ENCODE results near the gene HIGD1A.

Gene HIGD1A

DNA sequence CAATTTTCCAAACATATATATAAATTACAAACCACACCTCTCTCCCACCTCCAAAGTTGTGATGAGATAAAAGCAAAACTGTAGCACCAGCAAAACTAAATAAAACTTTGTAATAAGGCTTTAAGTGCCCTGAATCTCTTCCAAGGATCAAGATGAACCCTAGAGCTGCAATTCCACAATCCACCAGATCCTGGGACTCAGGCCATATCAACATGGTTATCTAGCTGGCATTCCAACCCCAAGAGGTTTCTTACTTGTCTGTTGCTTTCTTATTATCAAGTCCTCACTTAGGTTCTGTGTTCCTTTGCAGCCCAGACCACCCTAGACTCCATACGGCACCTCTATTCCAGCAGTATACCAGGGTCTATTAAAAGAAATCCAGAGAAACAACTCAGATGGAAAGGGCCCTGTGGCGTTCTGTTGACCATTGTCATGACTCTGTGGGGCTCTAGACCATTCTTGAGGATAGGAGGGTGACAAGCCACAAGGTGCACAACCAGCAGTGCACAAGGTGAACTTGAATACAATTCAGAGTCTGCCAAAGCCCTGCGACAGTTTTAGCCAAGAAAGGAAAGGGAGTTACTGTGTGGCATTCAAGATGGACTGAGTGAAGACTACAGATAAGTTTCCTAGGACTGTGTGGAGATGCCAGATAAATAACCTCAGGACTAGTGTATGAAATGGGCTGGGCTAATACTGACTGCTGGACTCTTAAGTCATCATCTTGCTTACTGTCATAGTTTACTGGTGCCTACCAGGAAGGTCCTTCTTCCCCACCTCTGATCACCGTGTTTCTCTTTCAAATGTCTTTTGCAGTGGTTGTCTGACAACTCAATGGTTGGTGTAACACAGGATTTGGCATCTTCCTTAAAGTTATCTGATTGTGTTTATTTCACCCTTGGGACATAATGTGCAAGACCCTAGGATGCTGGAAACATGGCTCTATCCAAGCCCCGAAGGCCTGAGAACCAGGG lies 32.1 kb upstream of the HIGD1A start:
- Mint-ChIP-seq H3K27me3 (peaks cover 7% of the 10 kb centered on the region), H3K9me3 (no peaks in the 10 kb centered on the region), H3K27ac (no peak overlapping the region), H3K4me3 (no peak overlapping the region), H3K4me1 (peaks cover 9% of the 10 kb centered on the region)
- ATAC-seq: no peak
- no peak for DNase-seq

DNA sequence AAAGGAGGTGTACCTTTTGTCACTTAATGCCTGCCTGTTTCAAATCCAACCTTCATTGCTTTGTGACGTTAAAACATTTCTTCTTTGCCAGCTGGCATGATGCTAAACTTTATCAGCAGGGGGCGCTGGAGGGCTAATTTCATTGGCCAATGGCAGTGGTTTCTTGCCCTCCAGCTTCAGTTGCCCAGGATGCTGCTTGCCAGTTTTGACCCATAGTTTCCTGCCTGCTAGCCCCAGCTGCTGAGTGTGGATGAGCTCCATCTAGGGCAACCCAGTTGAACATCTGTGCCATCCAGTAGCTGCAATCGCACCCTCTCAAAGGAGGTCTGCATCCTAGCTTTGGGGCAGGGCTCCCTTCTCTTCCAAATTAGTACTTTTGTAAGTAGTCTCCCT lies 27.0 kb upstream of the HIGD1A start:
- Mint-ChIP-seq H3K9me3 (no peaks in the 10 kb centered on the region), H3K27me3 (peaks cover 18% of the 10 kb centered on the region), H3K4me1 (peaks cover 13% of the 10 kb centered on the region), H3K27ac (no peak overlapping the region), H3K4me3 (no peak overlapping the region)
- ATAC-seq (peak; percentile 92), DNase-seq (peak; percentile 77 to 81)

DNA sequence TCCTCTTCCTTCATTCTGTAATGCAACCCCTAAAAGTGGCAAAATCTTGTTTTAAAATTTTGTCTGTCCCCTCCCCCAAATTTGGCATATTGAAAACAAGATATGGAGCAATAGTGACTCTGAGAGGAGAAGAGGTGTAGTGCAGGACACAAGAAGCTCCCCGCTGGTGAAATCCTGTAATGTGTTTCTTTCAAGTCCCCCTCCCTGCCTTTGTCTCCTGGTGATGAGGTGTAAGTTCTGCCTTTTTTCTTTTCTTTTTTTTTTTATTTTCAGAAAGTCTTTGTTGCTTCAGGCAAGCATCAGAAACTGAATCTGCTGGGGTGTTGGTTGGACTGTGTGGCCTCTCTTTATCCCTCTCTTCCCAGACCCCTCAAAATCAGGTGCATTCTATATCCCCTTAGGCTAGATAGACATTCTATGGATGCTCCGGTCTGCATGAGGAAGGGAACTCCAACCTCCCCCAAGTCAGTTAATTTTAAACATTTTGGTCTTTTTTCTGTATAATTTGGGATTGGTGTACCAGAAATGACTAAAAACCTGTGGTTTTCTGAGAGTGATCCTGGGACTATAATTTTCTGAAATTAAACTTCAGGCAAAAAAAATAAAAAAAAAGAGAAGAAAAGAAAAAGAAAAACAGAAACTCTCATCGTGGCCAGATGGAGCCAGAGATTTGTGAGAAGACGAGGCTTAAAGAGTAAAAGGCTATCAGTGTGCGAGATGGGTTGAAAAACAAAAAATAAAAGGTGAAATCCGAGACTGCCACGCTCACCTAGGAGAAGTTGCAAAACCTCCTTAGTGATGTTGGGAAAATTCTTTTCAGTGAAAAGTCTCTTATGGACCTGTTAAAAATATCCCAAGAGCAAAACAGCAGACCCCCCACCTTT lies 26.4 kb upstream of the HIGD1A start:
- Mint-ChIP-seq H3K4me3 (no peak overlapping the region), H3K9me3 (no peaks in the 10 kb centered on the region), H3K4me1 (peaks cover 13% of the 10 kb centered on the region), H3K27me3 (peaks cover 22% of the 10 kb centered on the region), H3K27ac (peak overlapping the region in 1 of 2 donors; percentile 67)
- no peak for ATAC-seq
- no peak for DNase-seq

DNA sequence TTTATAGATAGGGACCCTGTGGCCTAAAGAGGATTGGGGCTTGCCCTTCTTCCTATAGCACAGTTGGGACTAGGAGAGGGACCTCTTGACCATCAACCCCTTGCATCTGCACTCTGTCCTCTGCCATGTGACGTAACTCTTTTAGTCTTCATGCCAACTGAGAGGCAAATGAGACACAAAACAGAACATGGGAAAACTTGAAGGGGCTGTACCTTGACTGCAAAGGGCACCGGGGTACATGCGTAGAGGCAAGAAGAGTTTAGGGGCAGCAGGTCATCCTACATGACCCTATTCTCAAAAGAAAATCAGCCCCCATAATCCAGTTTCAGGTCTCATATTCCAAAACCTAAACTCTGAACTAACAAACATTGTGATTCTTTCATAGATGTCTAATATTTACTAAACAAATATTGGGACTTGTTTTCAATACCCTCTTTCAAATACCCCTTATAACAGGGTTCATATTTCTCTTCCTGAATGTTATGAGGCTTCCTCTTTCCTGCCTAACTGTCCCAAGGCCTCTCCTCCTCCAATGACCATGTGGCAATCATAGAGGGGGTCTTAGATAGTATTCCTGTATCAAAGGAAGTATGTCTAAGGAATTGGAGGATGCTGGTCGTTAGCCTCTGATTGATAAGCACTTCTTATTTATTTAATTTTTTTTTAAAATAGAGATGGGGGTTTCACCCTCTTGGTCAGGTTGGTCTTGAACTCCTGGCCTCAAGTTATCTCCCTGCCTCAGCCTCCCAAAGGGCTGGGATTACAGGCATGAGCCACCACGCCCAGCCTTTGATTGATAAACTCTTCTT lies 25.5 kb upstream of the HIGD1A start:
- H3K9me3 Mint-ChIP-seq: no peaks in the 10 kb centered on the region
- DNase-seq: no peak
- no peak for ATAC-seq
- H3K4me3 Mint-ChIP-seq: no peak overlapping the region
- H3K27me3 Mint-ChIP-seq: peaks cover 18% of the 10 kb centered on the region
- H3K27ac Mint-ChIP-seq: no peak overlapping the region
- H3K4me1 Mint-ChIP-seq: peaks cover 13% of the 10 kb centered on the region

DNA sequence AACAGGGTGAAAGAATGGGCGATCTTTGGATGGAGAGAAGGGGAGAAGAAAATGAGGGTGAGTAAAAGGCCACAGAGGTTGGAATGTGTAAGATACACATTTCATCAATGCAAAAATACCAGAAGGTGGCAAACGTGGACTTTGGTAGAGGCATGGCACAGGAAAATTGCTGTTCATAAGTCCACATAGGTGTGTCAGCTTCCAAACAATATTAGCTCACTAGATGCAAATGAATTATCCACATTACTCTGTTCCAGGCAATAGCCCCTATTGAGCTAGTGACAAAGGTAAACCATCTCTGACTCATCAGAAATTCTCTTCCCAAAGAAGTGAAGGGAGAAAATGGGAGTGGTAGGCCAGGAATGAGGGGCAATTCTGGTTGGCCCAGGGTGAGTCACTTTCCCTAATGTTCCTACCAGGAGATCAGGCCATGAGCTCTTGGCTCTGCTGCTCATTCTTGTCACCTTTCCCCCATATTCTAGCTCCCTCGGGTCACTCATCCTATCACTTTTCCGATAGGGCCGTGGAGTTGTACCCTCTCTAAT lies 24.9 kb upstream of the HIGD1A start:
- Mint-ChIP-seq H3K4me3 (no peak overlapping the region), H3K4me1 (peaks cover 13% of the 10 kb centered on the region), H3K9me3 (no peaks in the 10 kb centered on the region), H3K27ac (no peak overlapping the region), H3K27me3 (peaks cover 18% of the 10 kb centered on the region)
- no peak for ATAC-seq
- no peak for DNase-seq

DNA sequence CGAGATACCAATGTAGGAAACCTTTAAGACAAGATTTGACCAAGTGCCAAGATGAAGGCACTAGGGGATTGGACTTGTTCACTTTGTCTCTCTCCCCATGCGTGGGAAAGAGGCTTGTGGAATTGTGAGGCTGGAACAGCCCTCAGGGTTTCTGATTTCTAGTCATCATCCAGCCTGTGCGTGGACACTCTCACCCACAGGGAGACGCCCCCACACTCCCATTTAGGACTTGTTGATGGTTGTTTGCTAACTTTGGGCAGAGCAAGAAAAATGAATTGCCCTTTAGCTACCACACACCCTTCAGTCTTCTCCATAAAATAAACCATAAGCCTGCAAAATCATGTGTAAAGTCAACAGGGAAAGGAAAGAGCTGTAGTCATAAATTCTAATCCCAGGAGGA lies 23.4 kb upstream of the HIGD1A start:
- Mint-ChIP-seq H3K9me3 (no peaks in the 10 kb centered on the region), H3K4me3 (no peak overlapping the region), H3K27me3 (peaks cover 18% of the 10 kb centered on the region), H3K27ac (no peak overlapping the region), H3K4me1 (peaks cover 13% of the 10 kb centered on the region)
- DNase-seq (no peak), ATAC-seq (no peak)

DNA sequence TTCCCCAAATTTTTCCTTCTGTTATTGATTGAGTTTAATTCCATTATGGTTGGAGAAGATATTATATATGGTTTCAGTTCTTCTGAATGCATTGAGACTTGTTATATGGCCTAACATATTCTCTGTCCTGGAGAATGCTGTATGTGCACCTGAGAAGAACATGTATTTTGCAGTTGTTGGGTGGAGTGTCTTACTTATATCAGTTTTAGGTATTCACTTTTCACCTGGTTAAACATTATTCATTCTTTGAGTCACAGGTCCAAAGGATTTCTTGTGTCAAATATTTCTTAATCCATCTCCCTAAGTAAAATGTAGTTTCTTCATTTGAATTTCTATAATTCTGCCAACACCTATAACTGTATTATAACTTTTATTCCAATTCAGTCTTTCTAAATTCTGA lies 22.7 kb upstream of the HIGD1A start:
- Mint-ChIP-seq H3K27me3 (peaks cover 18% of the 10 kb centered on the region), H3K4me1 (peaks cover 13% of the 10 kb centered on the region), H3K4me3 (no peak overlapping the region), H3K9me3 (no peaks in the 10 kb centered on the region), H3K27ac (no peak overlapping the region)
- DNase-seq: no peak
- ATAC-seq: no peak

DNA sequence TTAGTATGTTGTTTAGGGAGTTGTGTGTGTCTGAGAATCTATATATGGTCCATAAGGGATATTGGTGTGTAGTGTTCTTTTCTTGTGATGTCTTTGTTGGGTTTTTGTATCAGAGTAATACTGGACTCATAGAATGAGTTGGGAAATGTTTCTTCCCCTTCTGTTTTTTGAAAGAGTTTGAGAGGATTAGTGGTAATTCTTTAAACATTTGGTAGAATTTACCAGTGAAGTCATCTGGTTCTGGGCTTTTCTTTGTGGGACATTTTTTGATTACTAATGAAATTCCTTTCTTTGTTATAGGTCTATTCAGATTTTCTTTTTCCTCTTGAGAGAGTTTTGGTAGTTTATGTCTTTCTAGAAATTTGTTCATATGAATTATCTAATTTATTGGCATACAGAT lies 21.9 kb upstream of the HIGD1A start:
- Mint-ChIP-seq H3K9me3 (no peaks in the 10 kb centered on the region), H3K27me3 (peaks cover 18% of the 10 kb centered on the region), H3K27ac (no peak overlapping the region), H3K4me1 (peaks cover 7% of the 10 kb centered on the region), H3K4me3 (no peak overlapping the region)
- DNase-seq (no peak), ATAC-seq (no peak)

DNA sequence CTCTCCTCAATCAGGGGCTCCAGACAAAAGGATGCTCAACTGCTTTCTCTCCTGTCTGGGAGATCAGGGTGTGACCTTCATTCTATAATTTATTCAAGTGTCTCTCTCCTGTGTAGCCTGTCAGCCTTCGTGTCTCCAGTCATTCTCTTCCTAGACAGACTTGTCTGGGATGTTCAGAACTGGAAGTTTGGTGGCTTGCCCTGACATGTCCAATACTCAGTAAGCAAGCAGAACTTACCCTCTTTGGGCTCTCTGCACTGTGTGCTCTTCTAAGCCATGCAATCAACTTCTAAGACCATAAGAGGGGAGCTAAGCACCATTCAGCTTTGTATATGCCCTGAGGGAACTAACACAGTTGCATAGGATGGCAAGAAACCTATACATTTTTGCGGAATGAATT lies 19.1 kb upstream of the HIGD1A start:
- no peak for DNase-seq
- peaks cover 8% of the 10 kb centered on the region for H3K27me3 Mint-ChIP-seq
- ATAC-seq: no peak
- H3K4me3 Mint-ChIP-seq: no peak overlapping the region
- H3K27ac Mint-ChIP-seq: peak overlapping the region in 1 of 2 donors; percentile 28
- no peaks in the 10 kb centered on the region for H3K9me3 Mint-ChIP-seq
- H3K4me1 Mint-ChIP-seq: no peaks in the 10 kb centered on the region

DNA sequence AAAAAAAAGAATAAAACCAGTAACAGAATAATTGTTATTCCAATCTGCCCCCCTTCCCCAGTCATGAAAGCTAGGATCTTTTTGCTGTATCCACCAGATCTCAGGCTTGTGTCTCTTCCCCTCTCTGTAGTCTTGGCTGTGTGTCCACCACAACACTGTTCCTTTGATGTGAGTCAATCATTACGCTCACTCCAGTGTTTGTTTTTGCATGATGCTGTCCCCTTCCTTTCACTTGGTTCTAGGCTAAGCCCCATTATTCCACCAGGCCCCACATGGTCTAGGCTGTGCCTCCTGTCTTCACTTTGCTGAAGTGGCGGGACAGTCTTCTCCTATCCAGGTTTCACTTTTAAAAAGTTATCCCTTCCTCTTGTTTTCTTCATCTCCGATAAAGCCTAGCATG lies 18.5 kb upstream of the HIGD1A start:
- ATAC-seq (no peak), DNase-seq (no peak)
- H3K9me3 Mint-ChIP-seq: no peaks in the 10 kb centered on the region
- H3K4me1 Mint-ChIP-seq: no peaks in the 10 kb centered on the region
- peaks cover 8% of the 10 kb centered on the region for H3K27me3 Mint-ChIP-seq
- no peak overlapping the region for H3K27ac Mint-ChIP-seq
- no peak overlapping the region for H3K4me3 Mint-ChIP-seq

DNA sequence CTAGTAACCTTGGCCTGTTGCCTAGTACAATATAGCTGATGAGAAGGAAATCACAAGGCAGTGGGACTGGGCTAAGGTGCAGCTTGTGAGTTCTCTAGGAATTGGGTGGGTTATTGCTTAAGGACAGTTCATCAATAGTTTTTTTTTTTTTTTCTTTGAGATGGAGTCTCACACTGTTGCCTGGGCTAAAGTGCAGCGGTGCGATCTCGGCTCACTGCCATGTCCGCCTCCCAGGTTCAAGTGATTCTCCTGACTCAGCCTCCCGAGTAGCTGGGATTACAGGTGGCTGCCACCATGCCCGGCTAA lies 16.4 kb upstream of the HIGD1A start:
- peaks cover 2% of the 10 kb centered on the region for H3K27me3 Mint-ChIP-seq
- DNase-seq: no peak
- H3K9me3 Mint-ChIP-seq: no peaks in the 10 kb centered on the region
- H3K4me3 Mint-ChIP-seq: no peak overlapping the region
- H3K27ac Mint-ChIP-seq: no peak overlapping the region
- no peak for ATAC-seq
- no peaks in the 10 kb centered on the region for H3K4me1 Mint-ChIP-seq

DNA sequence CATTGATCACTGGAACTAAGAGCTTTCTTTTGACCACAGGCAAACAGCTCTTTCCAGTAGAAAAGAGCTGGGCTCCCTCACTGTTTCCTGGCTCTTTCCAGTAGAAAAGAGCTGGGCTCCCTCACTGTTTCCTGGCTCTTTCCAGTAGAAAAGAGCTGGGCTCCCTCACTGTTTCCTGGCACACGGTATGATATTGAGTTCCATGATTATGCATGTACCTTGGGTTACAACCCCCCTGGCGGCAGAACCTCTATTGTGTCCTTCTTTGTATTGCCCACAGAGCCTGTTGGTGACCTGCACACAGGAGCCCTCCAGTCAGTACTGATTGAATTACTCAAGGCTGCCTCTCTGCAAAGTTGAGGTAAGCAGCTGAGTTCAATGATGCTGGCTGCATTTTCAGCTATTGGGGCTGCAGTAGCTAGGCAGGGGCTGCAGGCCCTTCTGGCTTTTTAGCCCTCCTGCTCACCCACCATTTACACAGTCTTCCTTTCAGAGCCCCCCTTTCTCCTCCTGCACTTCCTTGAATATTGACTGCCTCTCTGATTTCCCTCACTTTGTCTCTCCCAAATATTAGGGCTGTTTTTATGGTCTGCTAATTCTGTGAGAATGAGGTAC lies 15.2 kb upstream of the HIGD1A start:
- Mint-ChIP-seq H3K27me3 (no peaks in the 10 kb centered on the region), H3K27ac (no peak overlapping the region), H3K4me1 (no peaks in the 10 kb centered on the region), H3K4me3 (no peak overlapping the region), H3K9me3 (no peaks in the 10 kb centered on the region)
- no peak for DNase-seq
- ATAC-seq: no peak

DNA sequence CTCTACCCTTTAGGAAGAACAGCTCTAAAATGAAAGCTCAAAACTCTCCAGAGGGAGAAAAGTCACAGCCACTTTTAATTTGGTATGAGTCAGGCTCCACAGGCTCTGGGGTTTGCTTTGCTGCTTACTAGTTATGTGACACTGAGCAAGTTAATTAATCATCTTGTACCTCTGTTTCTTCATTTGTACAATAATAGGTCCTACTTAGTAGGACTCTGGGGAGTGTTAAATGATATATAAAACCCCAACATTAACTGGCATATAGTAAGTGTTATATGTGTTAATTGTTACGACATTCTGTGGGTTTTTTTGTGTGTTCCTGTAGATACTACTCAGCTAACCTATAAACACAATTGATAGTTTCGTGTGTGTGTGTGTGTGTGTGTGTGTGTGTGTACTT lies 11.5 kb upstream of the HIGD1A start:
- Mint-ChIP-seq H3K9me3 (no peaks in the 10 kb centered on the region), H3K4me1 (no peaks in the 10 kb centered on the region), H3K4me3 (no peak overlapping the region), H3K27me3 (peaks cover 4% of the 10 kb centered on the region), H3K27ac (no peak overlapping the region)
- ATAC-seq (no peak), DNase-seq (no peak)

DNA sequence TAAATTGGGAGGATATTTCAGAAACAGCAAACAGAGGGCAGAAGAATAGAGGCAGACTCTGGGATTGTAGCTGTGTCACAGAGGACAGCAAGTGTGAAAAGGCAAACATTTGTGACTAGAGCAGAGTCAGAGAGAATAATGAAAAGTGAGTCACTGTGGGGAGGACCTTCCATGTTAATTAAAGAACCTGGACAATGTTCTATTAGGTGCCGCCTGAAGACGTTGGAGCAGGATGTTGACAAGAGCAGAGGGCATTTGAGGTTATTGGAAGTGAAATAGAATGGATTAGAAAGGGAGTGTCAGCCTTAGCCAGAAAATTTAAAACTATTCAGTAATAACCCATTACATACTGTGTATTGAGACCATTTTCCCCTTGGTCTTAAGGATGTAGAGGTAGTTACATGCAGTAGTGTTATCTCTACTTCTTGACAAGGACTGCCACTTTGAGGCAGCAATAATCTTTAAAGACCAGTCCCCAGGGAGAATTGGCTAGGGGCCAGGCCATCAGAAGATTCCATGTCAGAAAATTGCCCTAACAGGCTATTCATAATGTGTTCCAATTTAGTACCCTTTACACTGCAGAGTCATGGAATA lies 10.7 kb upstream of the HIGD1A start:
- no peak for DNase-seq
- H3K27ac Mint-ChIP-seq: no peak overlapping the region
- no peaks in the 10 kb centered on the region for H3K4me1 Mint-ChIP-seq
- no peak for ATAC-seq
- no peak overlapping the region for H3K4me3 Mint-ChIP-seq
- no peaks in the 10 kb centered on the region for H3K9me3 Mint-ChIP-seq
- peaks cover 11% of the 10 kb centered on the region for H3K27me3 Mint-ChIP-seq

DNA sequence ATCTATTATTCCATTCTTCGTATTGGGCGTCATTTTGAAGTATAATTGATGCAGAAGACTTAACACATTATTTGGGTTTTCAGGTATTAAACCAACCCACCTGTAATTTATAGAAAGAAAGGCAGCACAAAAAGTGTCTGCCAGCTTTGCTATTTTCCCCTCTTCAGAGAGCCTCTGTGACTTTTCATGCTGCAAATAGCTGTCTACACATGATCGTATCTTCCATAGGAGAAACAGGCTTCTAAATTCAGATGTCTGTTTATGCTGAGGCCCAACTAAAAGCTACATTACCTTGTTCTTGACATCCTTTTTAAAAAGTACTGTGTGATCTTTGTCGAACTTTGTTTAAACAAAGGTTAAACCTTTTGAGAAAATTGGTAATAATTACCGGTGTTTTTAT lies 10.0 kb upstream of the HIGD1A start:
- no peak overlapping the region for H3K4me3 Mint-ChIP-seq
- H3K9me3 Mint-ChIP-seq: no peaks in the 10 kb centered on the region
- H3K4me1 Mint-ChIP-seq: no peaks in the 10 kb centered on the region
- no peak for DNase-seq
- no peak overlapping the region for H3K27ac Mint-ChIP-seq
- H3K27me3 Mint-ChIP-seq: peaks cover 15% of the 10 kb centered on the region
- ATAC-seq: no peak

Data from stimulated activated naive CD8-positive, alpha-beta T cell treated with anti-CD3 and anti-CD28 coated beads, Interleukin-15, amount 100 ng/mL, for 72 hours (primary cell).